Hematopoietic multipotent progenitor cell treated with erythropoietin and hydrocortisone succinate and interleukin-3 and kit ligand, for 17 days (in vitro differentiated cells): ENCODE measurements around the gene AGBL4.
A peak's percentile ranks its signal among the peaks of the same experiment; 100 is the strongest.
"Not testable (repeated sequence)": the region's sequence is repeated elsewhere in the genome, so short reads cannot be mapped to it uniquely, and the experiment has no call there.

Experiments
- DNase-seq: peaks from one replicate; pipeline ENCODE4 v3.0.0-alpha.2; 2015; ENCODE audit warnings: low spot score

Gene AGBL4

DNA sequence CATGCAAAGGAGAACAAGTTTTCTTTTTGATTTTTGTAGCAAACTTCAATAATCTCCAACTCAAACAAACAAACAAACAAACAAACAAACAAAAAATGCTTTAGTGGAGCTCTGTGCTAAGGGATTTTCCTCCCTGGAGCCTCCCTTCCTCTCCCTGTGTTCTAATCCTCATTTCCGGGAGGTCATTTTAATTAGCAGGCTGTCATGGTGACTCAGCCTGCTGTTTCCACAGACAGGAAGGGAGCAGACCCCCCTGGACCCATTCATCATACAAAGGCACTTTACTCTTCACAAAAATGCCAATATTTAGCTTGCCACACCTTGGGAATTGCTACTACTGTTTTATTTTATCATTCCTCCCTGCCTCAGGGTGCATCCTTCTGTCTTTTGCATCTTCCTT is 1490.8 kb downstream of the AGBL4 start:
- no peak for DNase-seq

DNA sequence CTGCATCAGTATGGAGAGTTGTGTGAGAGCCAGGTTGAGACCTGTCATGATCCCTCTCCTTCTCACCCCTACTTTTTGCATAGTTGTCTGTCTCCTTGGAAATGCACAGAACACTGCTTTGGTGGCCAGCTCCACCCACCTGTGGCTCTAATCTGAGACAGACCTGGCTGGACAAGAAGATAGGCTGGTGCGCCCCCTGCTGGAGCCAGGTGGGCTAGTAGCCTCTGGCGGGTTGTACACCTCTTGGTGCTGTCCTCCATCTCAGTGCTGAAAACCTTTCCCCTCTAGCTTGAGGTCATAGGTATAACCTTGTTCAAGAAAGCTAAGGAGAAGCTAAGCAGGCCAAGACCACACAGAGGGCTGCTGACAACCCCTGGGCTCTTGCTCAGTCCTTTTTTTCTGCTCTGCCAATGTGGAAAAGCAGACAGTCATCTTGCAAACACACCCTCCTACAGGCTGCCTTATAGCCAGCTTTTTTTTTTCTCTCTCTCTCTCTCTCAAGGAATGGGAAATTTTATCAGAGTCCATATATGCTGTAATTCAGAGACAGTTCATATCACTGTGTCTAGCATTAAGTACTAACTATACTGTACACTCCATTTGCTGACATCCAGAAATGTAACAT is 1492.9 kb downstream of the AGBL4 start:
- peak; percentile 26 for DNase-seq

DNA sequence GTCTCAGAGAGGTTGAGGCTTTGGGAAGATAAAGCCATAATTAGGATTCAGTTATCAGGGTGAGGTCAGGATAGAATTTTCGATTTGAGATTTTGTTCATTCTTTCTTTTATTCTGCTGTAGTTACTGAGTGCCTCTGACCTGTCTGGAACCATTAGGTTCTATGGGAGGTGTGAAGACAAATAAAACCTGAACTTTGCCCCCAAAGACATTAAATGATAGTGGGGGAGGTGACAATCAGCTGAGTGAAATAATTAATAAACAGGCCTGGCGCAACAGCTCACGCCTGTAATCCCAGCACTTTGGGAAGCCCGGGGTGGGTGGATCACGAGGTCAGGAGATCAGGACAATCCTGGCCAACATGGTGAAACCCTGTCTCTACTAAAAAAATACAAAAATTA is 1496.7 kb downstream of the AGBL4 start:
- no peak for DNase-seq

DNA sequence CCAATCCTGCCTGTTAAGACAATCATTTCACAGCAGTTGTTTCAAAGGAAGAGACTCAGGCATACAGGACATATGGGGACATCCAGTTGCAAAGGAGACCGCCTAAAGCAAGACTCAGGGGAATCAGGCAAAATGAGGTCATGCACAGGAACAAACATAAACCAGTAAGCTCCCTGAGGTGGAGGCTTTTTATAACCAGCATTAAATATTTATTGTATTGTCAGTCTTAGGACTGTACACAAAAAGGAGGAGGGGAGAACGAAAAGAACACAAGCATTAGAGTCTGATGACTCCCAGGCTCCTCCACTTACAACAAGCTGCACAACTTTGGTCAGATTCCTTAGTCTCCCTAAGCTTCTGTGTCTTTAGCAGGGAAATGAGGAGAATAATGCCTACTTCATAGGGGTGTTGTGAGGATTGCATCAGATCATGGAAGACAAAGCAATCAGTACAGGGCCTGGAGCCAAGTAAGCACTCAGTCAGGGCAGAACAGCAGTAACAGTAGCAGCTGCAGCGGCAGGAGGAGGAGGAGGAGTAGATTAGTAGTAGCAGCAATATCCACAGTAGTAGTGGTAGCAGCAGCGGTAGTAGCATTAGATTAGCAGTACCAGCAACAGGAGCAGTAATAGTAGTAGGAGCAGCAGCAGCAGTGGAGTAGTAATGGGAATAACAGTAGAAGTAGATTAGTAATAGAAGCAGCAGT is 1497.6 kb downstream of the AGBL4 start:
- DNase-seq = no peak

DNA sequence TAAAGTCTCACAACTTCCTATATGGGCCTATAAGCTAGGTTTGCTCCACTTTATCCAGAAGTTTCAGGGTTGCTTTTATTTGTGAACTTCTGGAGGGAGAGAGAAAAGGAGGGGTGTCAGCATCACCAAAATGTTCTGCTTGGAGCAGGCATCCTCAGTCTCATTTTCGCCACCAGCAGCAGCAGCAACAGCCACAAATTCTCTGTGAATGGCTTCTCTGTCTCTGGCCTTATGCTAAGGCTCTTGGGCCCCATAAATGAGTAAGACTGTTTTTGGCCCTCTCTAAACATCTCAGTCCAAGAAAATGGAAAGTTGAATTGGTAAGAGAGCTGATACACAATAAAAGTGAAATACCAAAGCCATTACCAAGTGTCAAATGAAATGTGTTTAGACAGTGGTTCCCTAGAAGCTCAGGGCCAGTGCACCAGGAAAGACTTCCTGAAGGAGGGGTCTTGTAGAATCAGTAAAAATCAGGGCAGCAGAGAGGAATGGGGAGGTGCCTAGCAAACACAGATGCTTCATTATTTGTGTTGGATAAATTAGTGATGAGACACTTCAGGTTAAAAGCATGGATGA is 1498.8 kb downstream of the AGBL4 start:
- DNase-seq = no peak

DNA sequence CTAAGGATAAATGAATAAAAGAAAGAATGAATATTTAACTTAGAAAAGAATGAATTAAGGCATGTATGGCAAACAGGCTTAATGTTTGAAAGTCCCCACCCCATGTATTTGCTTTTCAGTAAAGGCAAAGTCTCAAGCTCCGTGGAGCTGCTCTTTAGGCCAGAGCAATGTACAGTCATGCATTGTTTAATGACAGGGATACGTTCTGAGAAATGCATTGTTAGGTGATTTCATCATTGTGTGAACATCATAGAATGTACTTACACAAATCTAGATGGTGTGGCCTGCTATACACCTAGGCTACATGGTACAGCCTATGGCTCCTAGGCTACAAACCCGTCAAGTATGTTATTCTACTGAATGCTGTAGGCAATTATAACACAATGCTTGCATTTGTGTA is 1500.2 kb downstream of the AGBL4 start:
- no peak for DNase-seq

DNA sequence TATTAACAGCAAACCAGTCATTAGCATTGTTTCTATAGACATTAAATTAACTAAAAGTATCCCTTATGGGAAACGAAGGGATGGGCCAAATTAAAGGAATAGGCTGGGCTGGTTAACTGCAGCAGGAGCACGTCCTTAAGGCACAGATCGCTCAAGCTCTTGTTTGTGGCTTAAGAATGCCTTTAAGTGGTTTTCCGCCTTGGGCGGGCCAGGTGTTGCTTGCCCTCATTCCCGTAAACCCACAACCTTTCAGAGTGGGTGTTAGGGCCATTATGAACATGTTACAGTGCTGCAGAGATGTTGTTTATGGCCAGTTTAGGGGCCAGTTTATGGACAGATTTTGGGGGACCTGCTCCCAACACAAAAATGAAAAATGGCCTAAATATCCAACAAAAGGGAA is 1503.9 kb downstream of the AGBL4 start:
- not testable (repeated sequence) for DNase-seq

DNA sequence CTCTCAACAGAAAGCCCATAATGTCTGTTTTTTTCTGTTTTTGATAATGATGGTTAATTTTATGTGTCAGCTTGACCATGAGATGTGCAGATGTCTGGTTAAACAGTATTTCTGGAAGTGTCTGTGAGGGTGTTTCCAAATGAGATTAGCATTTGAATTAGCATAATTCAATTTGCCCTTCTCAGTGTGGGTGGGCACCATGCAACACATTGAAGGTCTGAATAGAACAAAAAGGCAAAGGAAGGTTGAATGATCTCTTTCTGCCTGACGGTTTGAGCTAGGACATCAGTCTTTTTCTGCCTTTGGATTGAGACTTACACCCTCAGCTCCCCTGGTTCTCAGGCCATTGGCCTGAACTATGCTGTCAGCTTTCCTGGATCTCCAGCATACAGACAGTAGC is 1516.9 kb downstream of the AGBL4 start:
- no peak for DNase-seq

DNA sequence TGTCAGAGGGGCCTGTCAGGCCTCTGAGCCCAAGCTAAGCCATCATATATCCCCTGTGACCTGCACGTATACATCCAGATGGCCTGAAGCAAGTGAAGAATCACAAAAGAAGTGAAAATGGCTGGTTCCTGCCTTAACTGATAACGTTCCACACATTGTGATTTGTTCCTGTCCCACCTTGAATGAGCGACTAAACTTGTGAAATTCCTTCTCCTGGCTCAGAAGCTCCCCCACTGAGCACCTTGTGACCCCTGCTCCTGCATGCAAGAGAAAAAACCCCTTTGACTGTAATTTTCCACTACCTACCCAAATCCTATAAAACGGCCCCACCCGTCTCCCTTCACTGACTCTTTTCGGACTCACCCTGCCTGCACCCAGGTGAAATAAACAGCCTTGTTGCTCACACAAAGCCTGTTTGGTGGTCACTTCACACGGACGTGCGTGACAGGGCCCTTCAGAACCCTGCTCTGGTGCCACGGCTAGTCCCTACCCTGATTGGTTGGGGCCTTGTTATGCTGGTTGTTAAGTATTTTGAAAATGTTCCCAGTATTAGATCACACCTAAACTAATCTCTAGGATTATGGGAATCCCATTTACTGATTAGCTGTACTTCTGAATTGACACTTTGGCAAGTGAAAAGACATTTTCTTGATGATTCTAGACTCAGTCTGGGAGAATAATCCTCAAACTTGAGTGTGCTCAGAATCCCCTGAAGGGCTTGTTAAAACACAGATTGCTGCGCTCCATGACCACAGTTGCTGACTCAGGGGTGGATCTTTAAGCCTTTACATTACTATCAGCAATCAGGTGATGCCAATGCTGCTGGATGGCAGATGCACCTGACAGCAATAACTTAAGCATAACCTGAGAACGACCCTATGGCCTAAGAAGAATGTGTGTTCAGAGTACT is 1523.0 kb downstream of the AGBL4 start:
- DNase-seq = no peak

DNA sequence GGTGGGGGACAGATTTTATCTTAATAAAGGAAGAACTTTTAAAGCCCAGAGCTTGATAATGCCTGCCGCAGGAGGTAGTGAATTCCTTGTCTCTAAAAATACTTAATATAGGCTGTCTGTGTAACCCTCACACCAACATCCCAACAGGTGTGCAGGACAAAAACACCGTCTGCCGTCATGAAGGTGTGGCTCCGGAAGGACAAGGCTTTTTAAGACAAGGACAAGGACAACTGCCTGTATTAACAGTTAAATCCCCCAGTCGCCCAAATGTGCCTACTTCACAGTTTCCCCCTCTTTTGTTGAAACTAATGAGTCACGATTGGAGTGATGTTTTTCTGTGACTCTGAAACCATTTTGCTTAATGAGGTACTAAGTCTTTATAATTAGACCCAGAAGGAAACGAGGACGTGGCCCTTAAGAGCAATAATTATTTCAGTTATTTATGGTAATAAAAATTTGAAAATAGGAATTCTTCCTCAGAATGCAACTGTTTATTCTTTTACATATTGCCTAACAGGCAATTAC is 1524.5 kb downstream of the AGBL4 start:
- DNase-seq = no peak

DNA sequence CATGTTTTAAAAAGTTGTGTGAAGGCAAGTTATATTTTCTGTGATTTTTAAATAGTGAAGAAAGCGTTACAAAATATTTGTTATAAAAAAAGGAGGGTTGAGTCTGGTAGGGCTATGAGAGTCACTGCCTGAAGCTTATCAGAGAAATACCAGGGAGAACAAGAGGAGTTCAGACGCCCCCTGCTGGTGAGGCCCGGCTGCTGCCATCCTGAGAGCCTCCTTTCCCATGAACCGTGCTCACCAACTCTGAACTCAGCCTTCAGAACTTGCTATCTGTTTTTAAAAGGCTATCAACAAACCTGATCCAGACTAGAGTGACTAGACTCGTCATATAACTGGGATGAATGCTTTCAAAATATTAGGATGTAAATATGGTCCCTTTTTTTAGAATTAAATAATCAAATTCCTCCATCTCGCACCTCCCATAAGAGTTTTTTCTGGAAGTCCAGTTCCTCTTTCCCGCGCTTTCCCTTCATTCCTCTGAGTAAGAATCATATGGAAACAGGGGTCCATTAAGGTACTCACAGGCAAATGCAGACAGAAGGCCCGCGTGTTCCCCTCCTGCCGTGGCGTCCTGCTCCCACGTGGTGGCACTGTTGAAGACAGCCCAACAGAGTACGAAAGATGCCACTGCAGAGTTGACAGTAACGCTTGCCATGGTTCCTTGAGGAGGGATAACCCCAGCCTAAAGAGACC is 1525.5 kb downstream of the AGBL4 start:
- peak; percentile 58 for DNase-seq

DNA sequence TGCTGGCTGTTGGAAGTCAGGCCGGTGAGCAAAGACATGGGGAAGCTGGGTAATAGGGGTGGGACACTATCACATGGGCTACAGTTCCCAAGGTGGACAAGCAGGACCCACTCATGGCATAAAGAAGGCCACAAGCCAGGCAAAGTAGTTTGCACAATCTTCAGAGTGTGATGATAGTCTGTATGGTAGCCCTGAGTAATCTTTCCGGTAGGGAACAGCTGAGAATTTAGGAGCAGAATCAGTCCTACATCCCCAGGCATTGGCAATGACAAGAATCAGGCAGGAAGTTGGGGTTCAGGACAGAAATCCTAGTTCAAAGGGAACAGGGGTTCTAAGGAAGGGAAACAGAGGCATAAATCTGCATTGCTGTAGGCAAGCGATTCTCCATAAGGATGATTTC is 1527.8 kb downstream of the AGBL4 start:
- no peak for DNase-seq

DNA sequence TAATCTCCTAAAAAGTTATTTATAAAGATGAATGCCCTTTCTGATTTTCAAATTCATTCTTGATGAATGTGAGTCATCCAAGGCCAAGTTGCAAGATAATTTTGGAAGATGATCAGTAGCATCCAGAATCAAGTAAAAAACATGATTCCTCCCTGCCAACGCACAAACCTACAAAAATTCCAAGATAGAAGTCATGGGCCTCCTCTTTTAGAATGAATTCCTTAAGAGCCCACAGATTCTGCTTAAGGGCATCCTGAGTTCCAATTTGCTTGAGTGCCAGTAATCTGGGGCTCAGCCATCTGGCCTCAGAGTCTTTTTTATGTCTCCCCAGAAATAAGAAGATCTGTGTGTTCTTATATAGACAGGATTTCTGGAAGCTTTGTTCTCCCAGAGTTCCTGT is 1528.6 kb downstream of the AGBL4 start:
- no peak for DNase-seq

DNA sequence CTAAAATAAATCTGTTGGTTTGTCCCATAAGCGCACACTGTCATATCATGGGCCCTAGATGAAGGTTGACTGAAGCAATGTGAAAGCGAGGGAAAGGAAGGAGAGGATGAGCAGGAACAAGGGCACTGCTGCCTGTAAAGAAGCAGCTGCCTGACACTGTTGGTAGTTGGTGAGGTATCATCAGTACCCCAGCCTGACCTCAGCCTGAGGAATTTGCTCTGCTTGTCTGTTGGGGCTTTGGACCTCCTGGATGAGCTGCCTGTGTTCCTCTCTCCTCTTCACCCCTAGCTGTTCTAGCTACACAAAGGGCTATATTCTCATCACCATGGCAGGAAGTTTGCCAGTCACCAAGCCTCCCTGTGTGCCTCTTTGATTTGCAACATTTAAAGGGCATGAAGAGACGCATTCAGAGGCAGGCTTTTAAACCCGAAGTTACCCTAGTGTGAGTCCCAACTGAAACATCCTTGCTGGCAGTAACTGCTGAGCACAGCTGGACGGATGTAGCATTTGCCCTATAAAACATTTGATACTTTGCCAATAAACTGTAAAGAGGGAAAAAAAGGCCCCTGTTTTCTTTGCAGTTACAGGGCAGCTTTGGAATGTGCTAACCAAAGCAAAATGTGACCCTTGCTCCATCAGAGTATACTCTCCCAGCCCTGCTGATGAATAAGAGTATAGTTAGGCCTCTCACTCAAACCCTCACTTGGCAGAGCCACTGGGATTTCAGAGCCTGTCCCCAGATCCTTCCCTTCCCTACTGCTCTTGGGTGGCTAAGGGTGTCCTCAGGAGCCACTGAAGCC is 1529.6 kb downstream of the AGBL4 start:
- no peak for DNase-seq

DNA sequence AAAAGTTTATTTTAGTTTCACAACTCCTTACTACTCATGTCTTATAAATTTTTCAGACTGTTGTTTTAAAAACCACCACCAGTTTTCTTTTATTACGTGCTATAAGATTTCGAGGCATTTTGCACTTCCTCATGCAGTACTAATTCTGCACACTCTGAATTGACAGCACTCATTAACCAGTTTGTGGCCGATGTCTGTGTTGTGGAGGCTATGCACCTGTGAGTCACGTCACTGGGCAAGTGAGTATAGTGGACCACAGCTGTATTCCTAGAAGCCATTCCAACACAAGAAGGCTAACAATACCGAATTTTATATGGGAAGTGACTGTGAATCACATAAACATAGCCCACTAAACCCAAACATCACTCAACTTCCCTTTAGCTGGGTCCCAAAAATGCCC is 1530.7 kb downstream of the AGBL4 start:
- no peak for DNase-seq

DNA sequence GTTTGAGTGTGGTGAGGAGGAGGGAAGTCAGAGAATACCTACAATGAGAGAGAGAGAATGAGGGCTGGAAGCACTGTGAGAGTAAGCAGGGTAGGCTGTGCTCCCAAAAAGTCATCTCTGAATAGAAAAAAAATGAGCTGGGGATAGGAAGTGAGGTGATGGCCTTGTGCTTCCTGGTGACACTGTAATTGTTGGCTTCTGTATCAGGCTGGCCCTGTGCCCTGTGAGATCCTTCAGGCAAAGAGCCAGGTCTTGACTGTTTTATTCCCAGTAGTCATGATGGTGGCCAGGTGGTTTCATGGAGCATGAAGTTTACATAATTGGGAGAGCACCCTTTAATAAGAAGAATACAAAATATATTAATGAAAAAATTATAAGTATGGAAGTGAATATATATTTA is 1531.4 kb downstream of the AGBL4 start:
- DNase-seq = no peak

DNA sequence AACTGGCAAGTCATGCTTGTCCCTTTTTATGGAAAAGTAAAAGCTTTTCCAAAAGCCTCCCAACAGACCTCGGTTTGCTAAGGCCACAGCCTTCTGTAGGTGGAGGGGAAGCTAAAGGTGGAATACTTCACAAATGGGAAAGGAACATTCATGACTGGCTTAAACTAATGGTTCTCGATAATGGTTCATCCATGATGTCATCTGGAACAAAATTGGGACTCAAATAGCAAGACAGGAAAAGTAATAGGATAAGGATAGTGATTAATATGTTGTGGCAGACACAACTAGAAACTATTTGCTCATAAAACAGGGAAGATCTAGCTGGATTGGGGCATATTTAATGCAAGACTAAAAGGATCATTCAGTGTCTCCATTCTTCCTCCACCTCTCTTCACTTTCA is 1535.0 kb downstream of the AGBL4 start:
- DNase-seq = no peak
